ENCODE measurements around the gene ASCC2. TPM values are rescaled to one million over a fixed set of nuclear protein-coding genes. Genes with fewer than 3 reads are reported as not detected.

ASCC2 gene
- total RNA-seq, 1 experiment from 2014 or later: 54.9 TPM

GRCh38 chr22:29772170-29772641 is 65.9 kb downstream of the ASCC2 start:
- no TSS peak for BruUV-seq (replicated peaks)
- TF ChIP-seq EZH2 (IDR thresholded peaks at IDR 0.05; ENCODE audit: borderline replicate concordance, low read depth, low read length, poor library complexity, severe bottlenecking): no peak
- TF ChIP-seq, protein P1, sequence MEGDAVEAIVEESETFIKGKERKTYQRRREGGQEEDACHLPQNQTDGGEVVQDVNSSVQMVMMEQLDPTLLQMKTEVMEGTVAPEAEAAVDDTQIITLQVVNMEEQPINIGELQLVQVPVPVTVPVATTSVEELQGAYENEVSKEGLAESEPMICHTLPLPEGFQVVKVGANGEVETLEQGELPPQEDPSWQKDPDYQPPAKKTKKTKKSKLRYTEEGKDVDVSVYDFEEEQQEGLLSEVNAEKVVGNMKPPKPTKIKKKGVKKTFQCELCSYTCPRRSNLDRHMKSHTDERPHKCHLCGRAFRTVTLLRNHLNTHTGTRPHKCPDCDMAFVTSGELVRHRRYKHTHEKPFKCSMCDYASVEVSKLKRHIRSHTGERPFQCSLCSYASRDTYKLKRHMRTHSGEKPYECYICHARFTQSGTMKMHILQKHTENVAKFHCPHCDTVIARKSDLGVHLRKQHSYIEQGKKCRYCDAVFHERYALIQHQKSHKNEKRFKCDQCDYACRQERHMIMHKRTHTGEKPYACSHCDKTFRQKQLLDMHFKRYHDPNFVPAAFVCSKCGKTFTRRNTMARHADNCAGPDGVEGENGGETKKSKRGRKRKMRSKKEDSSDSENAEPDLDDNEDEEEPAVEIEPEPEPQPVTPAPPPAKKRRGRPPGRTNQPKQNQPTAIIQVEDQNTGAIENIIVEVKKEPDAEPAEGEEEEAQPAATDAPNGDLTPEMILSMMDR (conservative IDR thresholded peaks at IDR 0.05; ENCODE audit: low read depth, low read length): peak; percentile 64
- POLR2A ChIA-PET (ENCODE audit: low non-redundant PET): no interaction called here
- intact Hi-C loops (cut with micrococcal nuclease; ENCODE audit: unreplicated experiment): loop anchor here (10.0 kb wide), 1 partner anchor 233 kb away; no protein-coding TSS in a partner anchor
- Histone ChIP-seq H3K36me3 (ENCODE audit: insufficient read depth, low read length, poor library complexity, severe bottlenecking) (peaks cover 18% of the 10 kb centered on the region), H3K27me3 (replicated peaks; ENCODE audit: insufficient read depth, low read depth, low read length, poor library complexity) (no peaks in the 10 kb centered on the region), H3K9me3 (ENCODE audit: low read depth, low read length, poor library complexity, severe bottlenecking) (no peaks in the 10 kb centered on the region), H3K4me1 (ENCODE audit: insufficient read depth, low read length, poor library complexity, severe bottlenecking) (no peaks in the 10 kb centered on the region), H3K27ac (ENCODE audit: low read depth, low read length, poor library complexity, severe bottlenecking) (no peak overlapping the region), H3K4me3 (ENCODE audit: low read depth, low read length, poor library complexity, severe bottlenecking) (no peak overlapping the region)
- CTCF ChIA-PET: no interaction called here
- peak; percentile 61 for DNase-seq (ENCODE audit: low spot score)

DNA sequence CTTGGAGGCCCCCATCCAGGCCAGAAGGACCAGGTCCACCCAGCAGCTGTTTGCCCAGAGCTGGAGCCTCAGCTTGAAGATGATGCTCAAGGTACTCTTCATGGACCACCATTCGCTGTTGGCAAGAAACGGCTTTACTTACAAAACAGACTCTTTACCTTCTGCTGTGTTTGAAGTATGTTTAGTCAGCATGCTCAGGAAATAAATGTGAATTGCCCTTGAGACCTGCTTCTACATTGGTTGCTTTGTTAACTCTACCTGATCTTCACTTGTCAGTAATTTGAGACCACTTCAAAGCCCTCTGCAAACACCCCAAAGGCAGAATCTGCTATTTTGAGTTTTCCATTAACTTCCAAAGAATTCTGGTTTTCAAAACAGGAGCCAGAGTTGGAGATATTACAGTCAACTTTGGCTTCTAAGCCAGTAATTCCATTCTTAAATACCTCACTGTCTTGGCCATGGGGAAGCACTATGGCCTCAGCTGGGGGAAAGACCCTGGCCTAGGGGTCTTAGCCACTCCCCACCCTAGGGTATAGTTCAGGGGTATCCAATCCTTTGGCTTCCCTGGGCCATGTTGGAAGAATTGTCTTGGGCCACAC is 68.3 kb downstream of the ASCC2 start:
- Histone ChIP-seq H3K27ac (ENCODE audit: low read depth, low read length, poor library complexity, severe bottlenecking) (no peak overlapping the region), H3K27me3 (replicated peaks; ENCODE audit: insufficient read depth, low read depth, low read length, poor library complexity) (no peaks in the 10 kb centered on the region), H3K4me3 (ENCODE audit: low read depth, low read length, poor library complexity, severe bottlenecking) (no peak overlapping the region), H3K36me3 (ENCODE audit: insufficient read depth, low read length, poor library complexity, severe bottlenecking) (peaks cover 18% of the 10 kb centered on the region), H3K9me3 (ENCODE audit: low read depth, low read length, poor library complexity, severe bottlenecking) (no peaks in the 10 kb centered on the region), H3K4me1 (ENCODE audit: insufficient read depth, low read length, poor library complexity, severe bottlenecking) (no peaks in the 10 kb centered on the region)
- POLR2A ChIA-PET (ENCODE audit: low non-redundant PET): interaction anchor here (0.6 kb wide), 1 partner anchor 399 kb away, joined by 6 read pairs; no protein-coding TSS in a partner anchor
- no peak for DNase-seq (ENCODE audit: low spot score)
- CTCF ChIA-PET: no interaction called here
- TF ChIP-seq, protein P1 (conservative IDR thresholded peaks at IDR 0.05; ENCODE audit: low read depth, low read length): no peak
- no peak for TF ChIP-seq EZH2 (IDR thresholded peaks at IDR 0.05; ENCODE audit: borderline replicate concordance, low read depth, low read length, poor library complexity, severe bottlenecking)
- intact Hi-C loops (cut with micrococcal nuclease; ENCODE audit: unreplicated experiment): loop anchor here (10.0 kb wide), 1 partner anchor 235 kb away; no protein-coding TSS in a partner anchor
- BruUV-seq (replicated peaks): no TSS peak

DNA sequence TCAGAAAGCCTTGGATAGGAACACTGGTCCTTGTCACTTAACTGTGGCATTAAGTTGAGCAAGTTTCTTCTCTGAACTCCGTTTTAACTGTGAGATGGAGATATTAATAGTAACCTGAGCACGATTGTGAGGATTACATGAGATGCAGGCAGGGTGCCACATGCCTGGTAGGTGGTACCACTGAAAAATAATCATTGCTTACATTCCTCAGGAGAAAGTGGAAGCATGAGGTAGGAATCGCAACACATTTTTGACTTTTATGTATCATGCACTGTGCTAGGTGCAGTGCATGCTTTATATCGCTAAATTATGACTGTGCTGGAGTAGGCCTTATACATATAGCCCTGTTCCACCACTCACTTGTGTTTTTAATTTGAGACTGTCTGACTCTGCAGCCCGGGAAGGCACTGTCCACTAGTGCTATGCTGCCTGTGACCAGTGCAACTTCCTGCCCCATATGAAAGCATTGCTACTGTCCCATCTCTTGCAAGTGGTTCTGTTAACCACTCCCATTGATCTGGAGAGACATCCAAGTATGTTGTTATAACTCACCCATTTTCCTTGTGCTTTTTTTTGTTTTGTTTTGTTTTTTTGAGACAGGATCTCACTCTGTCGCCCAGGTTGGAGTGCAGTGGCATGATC is 69.9 kb downstream of the ASCC2 start:
- no TSS peak for BruUV-seq (replicated peaks)
- POLR2A ChIA-PET (ENCODE audit: low non-redundant PET): no interaction called here
- peak overlapping the region; percentile 86 for H3K4me3 ChIP-seq (ENCODE audit: low read depth, low read length, poor library complexity, severe bottlenecking)
- intact Hi-C loops (cut with micrococcal nuclease; ENCODE audit: unreplicated experiment): no loop called here
- CTCF ChIA-PET: no interaction called here
- H3K27me3 ChIP-seq (replicated peaks; ENCODE audit: insufficient read depth, low read depth, low read length, poor library complexity): no peaks in the 10 kb centered on the region
- H3K9me3 ChIP-seq (ENCODE audit: low read depth, low read length, poor library complexity, severe bottlenecking): no peaks in the 10 kb centered on the region
- TF ChIP-seq EZH2 (IDR thresholded peaks at IDR 0.05; ENCODE audit: borderline replicate concordance, low read depth, low read length, poor library complexity, severe bottlenecking): no peak
- H3K4me1 ChIP-seq (ENCODE audit: insufficient read depth, low read length, poor library complexity, severe bottlenecking): no peaks in the 10 kb centered on the region
- peaks cover 18% of the 10 kb centered on the region for H3K36me3 ChIP-seq (ENCODE audit: insufficient read depth, low read length, poor library complexity, severe bottlenecking)
- peak overlapping the region; percentile 95 for H3K27ac ChIP-seq (ENCODE audit: low read depth, low read length, poor library complexity, severe bottlenecking)
- DNase-seq (ENCODE audit: low spot score): no peak
